Body of pancreas (tissue), 4 donors: ENCODE results near the gene SMCO2. TPM values are rescaled to one million over a fixed set of nuclear protein-coding genes. Genes with fewer than 3 reads are reported as not detected.

Source experiments
- ATAC-seq: fragments of 150-250 bp; one replicate; pipeline ENCODE4 v1.9.1; 2016
- DNase-seq, 4 donors: peaks; one replicate each; pipeline ENCODE4 v3.0.0-alpha.2; 2019
- H3K27ac ChIP-seq, 4 donors: fragments of 200-600 bp; sonication (generic); 1 replicate in 3 of 4; 2 replicates in 1 of 4; pipeline versions ENCODE4 v1.5.1 to v1.6.1; 2016 to 2019; ENCODE audit warnings: mild to moderate bottlenecking in 1 of 4, mixed read lengths in 1 of 4, moderate library complexity in 1 of 4
- H3K27me3 ChIP-seq, 2 donors: fragments of 200-600 bp; sonication (generic); one replicate each; pipeline ENCODE4 v1.6.0; 2016; ENCODE audit warnings: mild to moderate bottlenecking in 1 of 2
- H3K36me3 ChIP-seq, 2 donors: fragments of 200-600 bp; sonication (generic); replicated peaks in 1 of 2; 2 replicates each; pipeline ENCODE4 v1.5.1; 2016; ENCODE audit warnings: low read depth in 2 of 2; ENCODE audit not compliant: insufficient read depth in 1 of 2
- H3K4me1 ChIP-seq: fragments of 200-600 bp; sonication (generic); one replicate; pipeline ENCODE4 v1.6.0; 2016
- H3K4me3 ChIP-seq, 2 donors: fragments of 200-600 bp; sonication (generic); 1 replicate in 1 of 2; 2 replicates in 1 of 2; pipeline ENCODE4 v1.5.1; 2016 to 2019
- H3K9me3 ChIP-seq, 3 donors: fragments of 200-600 bp; sonication (generic); 1 replicate in 2 of 3; 2 replicates in 1 of 3; pipeline ENCODE4 v1.5.1; 2016
- POLR2A ChIP-seq, 3 donors: fragments of 450-650 bp; IDR thresholded peaks; one replicate each; pipeline ENCODE4 v1.6.1; 2016; ENCODE audit warnings: antibody characterized with exemption in 3 of 3, mild to moderate bottlenecking in 2 of 3
- WGBS, 2 donors: methylation state at CpG; one replicate each; pipeline ENCODE4 v1.1.5; 2017; 5-methylcytosine and 5-hydroxymethylcytosine counted together
- intact Hi-C: fragments of 100-400 bp; cut with DNase I; formaldehyde crosslinking; loops from one replicate; pipeline ENCODE4 v1.15.1; 2023
- total RNA-seq, 2 donors: library from RNA; depleted of rRNA; stranded (reverse); fragments of >200 nt; gene quantifications; one replicate each; pipeline ENCODE4 v1.1.0, GENCODE V29; 2016
- TF ChIP-seq, protein P1 (sequence below), 7 experiments: fragments of 450-650 bp in 4 of 7; fragments of 200-600 bp in 3 of 7; sonication (generic) in 3 of 7; IDR thresholded peaks; one replicate each; pipeline ENCODE4 v1.5.1; 2016 to 2019; ENCODE audit warnings: antibody characterized with exemption in 7 of 7

The SMCO2 gene
- total RNA-seq, 2 donors from 2014 or later = not detected

DNA sequence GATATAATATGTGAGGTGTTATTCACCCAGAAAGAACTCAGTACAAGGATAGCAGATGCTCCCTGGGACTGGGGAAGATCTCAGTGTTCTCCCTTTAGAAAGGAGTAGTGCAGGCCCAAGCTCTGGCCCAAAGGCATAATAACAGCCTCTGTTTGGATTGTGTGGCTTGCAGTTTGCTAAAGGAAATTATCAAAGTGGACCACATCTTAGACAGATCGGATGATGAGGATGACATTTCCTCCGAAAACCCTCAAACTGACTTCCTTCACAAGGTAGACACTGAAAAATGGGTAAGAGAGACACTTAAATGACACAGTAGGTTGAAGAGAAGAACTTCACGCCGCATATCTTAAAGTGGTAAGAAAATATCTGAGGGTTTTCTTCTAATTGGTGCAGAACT is 26.1 kb downstream of the SMCO2 start:
- no peak for DNase-seq
- no peak overlapping the region for H3K27ac ChIP-seq
- 61 to 83% methylated on average over 4 of the region's 4 CpGs for WGBS, 2 donors
- H3K4me1 ChIP-seq = no peaks in the 10 kb centered on the region
- H3K27me3 ChIP-seq = no peaks in the 10 kb centered on the region
- H3K9me3 ChIP-seq = no peaks in the 10 kb centered on the region
- ATAC-seq = no peak
- H3K36me3 ChIP-seq = no peaks in the 10 kb centered on the region
- intact Hi-C loops = no loop called here
- no peak overlapping the region for H3K4me3 ChIP-seq
- TF ChIP-seq POLR2A (IDR thresholded peaks at IDR 0.05) = no peak
- TF ChIP-seq, protein P1, sequence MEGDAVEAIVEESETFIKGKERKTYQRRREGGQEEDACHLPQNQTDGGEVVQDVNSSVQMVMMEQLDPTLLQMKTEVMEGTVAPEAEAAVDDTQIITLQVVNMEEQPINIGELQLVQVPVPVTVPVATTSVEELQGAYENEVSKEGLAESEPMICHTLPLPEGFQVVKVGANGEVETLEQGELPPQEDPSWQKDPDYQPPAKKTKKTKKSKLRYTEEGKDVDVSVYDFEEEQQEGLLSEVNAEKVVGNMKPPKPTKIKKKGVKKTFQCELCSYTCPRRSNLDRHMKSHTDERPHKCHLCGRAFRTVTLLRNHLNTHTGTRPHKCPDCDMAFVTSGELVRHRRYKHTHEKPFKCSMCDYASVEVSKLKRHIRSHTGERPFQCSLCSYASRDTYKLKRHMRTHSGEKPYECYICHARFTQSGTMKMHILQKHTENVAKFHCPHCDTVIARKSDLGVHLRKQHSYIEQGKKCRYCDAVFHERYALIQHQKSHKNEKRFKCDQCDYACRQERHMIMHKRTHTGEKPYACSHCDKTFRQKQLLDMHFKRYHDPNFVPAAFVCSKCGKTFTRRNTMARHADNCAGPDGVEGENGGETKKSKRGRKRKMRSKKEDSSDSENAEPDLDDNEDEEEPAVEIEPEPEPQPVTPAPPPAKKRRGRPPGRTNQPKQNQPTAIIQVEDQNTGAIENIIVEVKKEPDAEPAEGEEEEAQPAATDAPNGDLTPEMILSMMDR (IDR thresholded peaks at IDR 0.05) = no peak

DNA sequence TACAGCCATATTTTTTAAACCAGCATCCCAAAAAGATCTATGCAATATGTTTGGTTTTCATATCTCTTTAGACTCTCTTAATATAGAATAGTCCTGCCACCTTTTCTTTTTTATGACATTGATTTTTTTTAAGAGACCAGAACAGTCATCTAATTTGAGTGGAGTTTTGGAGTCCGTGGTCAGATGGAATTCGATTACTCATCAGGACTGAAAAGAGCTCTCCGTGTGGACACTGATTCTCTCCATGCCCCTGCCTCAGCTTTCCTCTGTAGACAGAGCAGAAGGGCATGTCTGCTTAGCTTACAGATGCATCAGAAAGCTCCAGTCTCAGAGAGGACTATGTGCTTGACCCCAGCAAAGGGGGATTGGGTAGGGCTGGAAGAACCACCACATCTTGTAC is 27.8 kb downstream of the SMCO2 start:
- Histone ChIP-seq H3K4me1 (no peaks in the 10 kb centered on the region), H3K9me3 (peaks cover 0 to 9% (median 0%) of the 10 kb centered on the region in 3 donors), H3K36me3 (no peaks in the 10 kb centered on the region), H3K27me3 (no peaks in the 10 kb centered on the region), H3K4me3 (no peak overlapping the region), H3K27ac (no peak overlapping the region)
- ATAC-seq (no peak), DNase-seq (no peak)
- intact Hi-C loops = no loop called here
- TF ChIP-seq POLR2A (IDR thresholded peaks at IDR 0.05) = no peak
- TF ChIP-seq, protein P1 (IDR thresholded peaks at IDR 0.05) = no peak
- 55 to 60% methylated on average over 3 of the region's 3 CpGs for WGBS, 2 donors

DNA sequence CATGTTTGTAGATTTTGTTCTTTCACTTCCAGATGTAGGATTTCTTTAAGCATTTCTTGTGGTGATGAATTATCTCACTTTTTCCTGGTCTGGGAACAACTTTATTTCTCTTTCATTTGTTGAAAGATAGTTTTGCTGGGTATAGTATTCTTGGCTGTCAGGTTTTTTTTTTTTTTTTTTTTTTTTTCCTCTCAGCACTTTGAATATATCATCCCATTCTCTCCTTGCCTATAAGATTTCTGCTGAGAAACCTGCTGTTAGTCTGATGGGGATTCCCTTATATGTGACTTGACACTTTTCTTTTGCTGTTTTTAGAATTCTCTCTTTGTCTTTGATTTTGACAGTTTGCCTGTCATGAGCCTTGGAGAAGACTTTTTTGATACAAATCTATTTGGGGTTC is 30.5 kb downstream of the SMCO2 start:
- H3K4me1 ChIP-seq = no peaks in the 10 kb centered on the region
- ATAC-seq (no peak), DNase-seq (no peak)
- intact Hi-C loops = no loop called here
- H3K4me3 ChIP-seq = no peak overlapping the region
- TF ChIP-seq POLR2A (IDR thresholded peaks at IDR 0.05) = no peak
- TF ChIP-seq, protein P1 (IDR thresholded peaks at IDR 0.05) = no peak
- H3K9me3 ChIP-seq = peaks cover 0 to 9% (median 0%) of the 10 kb centered on the region in 3 donors
- no peaks in the 10 kb centered on the region for H3K27me3 ChIP-seq
- no peak overlapping the region for H3K27ac ChIP-seq
- no peaks in the 10 kb centered on the region for H3K36me3 ChIP-seq

DNA sequence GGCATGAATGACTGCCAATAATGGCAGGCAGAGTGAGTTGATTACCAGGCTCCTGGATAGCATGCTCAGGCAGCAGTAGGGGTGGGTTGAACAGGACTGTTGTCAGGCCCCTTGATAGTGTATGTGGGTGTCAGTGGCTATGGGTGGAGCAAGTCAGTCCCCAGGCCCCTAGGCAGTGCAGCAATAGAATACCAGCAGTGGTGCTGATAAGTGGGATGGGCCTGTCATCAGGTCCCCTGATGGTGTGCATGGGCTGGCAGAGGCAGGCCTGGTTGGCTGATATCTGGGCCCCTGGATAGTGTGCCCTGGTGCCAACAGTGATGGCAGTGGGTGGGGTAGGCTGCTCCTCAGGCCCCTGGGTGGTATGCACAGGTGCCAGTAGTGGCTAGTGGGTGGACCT is 32.4 kb downstream of the SMCO2 start:
- ATAC-seq (no peak), DNase-seq (no peak)
- intact Hi-C loops = no loop called here
- Histone ChIP-seq H3K27me3 (no peaks in the 10 kb centered on the region), H3K4me1 (no peaks in the 10 kb centered on the region), H3K4me3 (no peak overlapping the region), H3K27ac (no peak overlapping the region), H3K9me3 (peaks cover 0 to 9% (median 0%) of the 10 kb centered on the region in 3 donors), H3K36me3 (no peaks in the 10 kb centered on the region)
- TF ChIP-seq, protein P1 (IDR thresholded peaks at IDR 0.05) = no peak

DNA sequence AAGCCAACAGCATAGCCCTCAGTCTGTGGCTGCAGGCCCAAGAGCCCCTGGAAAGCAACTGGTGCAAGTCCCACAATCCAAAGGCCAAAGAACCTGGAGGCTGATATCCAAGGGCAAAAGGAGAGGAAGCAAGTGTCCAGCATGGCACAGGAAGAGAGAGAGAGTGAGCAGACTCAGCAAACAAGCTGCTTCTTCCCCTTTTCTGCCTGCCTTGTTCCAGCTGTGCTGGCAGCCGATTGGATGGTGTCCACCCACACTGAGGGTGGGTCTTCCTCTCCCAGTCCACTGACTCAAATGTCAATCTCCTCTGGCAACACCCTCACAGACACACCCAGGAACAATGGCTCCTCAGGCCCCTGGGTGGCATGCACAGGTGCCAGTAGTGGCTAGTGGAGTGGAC is 33.5 kb downstream of the SMCO2 start:
- TF ChIP-seq POLR2A (IDR thresholded peaks at IDR 0.05) = no peak
- TF ChIP-seq, protein P1 (IDR thresholded peaks at IDR 0.05) = no peak
- Histone ChIP-seq H3K4me3 (no peak overlapping the region), H3K4me1 (no peaks in the 10 kb centered on the region), H3K27ac (no peak overlapping the region), H3K36me3 (no peaks in the 10 kb centered on the region), H3K9me3 (peaks cover 0 to 9% (median 0%) of the 10 kb centered on the region in 3 donors), H3K27me3 (no peaks in the 10 kb centered on the region)
- WGBS, 2 donors = 15 to 60% methylated on average over 1 of the region's 1 CpG
- intact Hi-C loops = no loop called here
- no peak for DNase-seq
- no peak for ATAC-seq
